Measurements from ENCODE around the gene RFX4. TPM values are rescaled to one million over a fixed set of nuclear protein-coding genes. Genes with fewer than 3 reads are reported as not detected.

RFX4 gene
- total and polyA plus RNA-seq, 9 of the 15 experiments (the other 6 are each of a cell fraction or from before 2014, with no cell fraction given): not detected

DNA sequence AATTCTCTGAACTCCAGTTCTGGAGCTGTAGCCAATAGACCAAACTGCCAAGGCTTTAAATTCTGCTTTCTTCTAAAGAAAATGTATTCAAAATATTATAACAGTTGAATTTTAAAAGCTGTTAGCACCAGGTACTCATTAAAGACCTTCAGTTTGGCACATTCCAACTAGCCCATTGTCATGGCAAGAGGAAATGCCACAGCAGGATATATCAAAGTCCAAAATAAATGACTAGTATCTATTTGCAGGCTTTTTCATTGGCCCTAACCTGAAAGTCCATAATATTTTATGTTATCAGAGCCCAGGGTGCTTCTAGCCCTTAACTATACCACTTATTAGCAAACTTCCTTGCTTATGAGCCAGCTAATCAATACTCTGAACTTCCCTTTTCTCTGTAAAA is 188.6 kb downstream of the RFX4 start (continued):
- TF ChIP-seq, protein P1, sequence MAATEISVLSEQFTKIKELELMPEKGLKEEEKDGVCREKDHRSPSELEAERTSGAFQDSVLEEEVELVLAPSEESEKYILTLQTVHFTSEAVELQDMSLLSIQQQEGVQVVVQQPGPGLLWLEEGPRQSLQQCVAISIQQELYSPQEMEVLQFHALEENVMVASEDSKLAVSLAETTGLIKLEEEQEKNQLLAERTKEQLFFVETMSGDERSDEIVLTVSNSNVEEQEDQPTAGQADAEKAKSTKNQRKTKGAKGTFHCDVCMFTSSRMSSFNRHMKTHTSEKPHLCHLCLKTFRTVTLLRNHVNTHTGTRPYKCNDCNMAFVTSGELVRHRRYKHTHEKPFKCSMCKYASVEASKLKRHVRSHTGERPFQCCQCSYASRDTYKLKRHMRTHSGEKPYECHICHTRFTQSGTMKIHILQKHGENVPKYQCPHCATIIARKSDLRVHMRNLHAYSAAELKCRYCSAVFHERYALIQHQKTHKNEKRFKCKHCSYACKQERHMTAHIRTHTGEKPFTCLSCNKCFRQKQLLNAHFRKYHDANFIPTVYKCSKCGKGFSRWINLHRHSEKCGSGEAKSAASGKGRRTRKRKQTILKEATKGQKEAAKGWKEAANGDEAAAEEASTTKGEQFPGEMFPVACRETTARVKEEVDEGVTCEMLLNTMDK (IDR thresholded peaks at IDR 0.05; ENCODE audit: borderline replicate concordance, insufficient read depth, low read depth, low read length, poor library complexity, severe bottlenecking): no peak
- TF ChIP-seq TFAM (CRISPR knock-in tag; conservative IDR thresholded peaks at IDR 0.05) (no peak), RB1 (IDR thresholded peaks at IDR 0.05; ENCODE audit: low read depth) (no peak)
- TF ChIP-seq, protein P2, sequence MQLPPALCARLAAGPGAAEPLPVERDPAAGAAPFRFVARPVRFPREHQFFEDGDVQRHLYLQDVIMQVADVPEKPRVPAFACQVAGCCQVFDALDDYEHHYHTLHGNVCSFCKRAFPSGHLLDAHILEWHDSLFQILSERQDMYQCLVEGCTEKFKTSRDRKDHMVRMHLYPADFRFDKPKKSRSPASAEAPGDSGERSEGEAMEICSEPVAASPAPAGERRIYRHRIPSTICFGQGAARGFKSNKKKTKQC (CRISPR knock-in tag; IDR thresholded peaks at IDR 0.05): no peak

DNA sequence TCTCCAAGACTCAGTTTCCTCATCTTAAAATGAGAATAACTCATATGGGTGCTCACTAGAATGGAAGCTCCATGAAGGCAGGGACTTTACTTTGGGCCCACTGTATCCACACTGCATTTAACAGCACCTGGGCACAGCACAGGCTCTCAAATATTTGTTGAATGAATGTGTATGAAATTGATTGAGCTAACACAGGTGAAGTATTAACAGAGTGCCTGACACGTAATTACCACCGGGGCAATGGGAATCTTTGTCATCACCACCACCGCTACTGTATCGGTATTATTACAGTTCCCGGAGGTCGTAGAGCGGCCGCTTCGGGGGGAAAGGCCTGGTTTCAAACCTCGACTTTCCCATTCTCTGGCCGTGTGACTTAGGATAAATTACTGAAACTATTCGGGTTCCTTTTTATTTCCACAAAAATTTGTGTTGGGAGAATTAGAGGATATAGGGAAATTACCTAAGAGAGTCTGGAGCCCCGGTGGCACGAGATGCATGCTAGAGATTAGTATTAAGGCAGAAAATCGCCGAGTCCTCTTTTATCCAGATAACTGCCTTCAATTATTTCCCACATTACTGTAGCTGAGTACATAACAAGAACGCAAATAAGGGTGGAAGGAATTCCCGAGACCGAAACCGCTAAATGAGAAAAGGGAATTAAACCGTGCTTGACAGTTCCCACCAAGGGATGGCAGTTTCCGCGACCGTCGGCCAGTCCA is 190.6 kb downstream of the RFX4 start:
- ChIA-PET POLR2A (interaction anchor here (0.9 to 1.1 kb wide), 2 partner anchors 11 to 17 kb away, joined by 3 read pairs; no protein-coding TSS in a partner anchor), CTCF (ENCODE audit: low intra/inter-chr PET ratio) (no interaction called here)
- Histone ChIP-seq H3K9me3 (replicated peaks; ENCODE audit: control insufficient read depth, insufficient read depth, low read depth, low read length) (peaks cover 7% of the 10 kb centered on the region), H3K9me1 (ENCODE audit: control insufficient read depth, insufficient read depth, low read length) (no peaks in the 10 kb centered on the region), H3K4me2 (ENCODE audit: insufficient read depth, low read length) (peak overlapping the region; percentile 94), H3K79me2 (ENCODE audit: control insufficient read depth, insufficient read depth, low read length) (peaks cover 32% of the 10 kb centered on the region), H3K4me3 (peak overlapping the region; percentile 66), H4K20me1 (replicated peaks; ENCODE audit: control insufficient read depth, insufficient read depth, low read length) (no peaks in the 10 kb centered on the region), H3K9ac (ENCODE audit: insufficient read depth in 1 of 2, low read depth in 2 of 2, low read length in 2 of 2) (peak overlapping the region; percentile 91 to 92), H3K4me1 (replicated peaks in 1 of 2; ENCODE audit: control insufficient read depth in 2 of 2, insufficient read depth in 2 of 2, low read length in 2 of 2) (peaks cover 13 to 19% of the 10 kb centered on the region in 2 experiments; a peak in 4 of 5 replicates), H3K36me3 (ENCODE audit: control insufficient read depth, insufficient read depth, low read length) (no peaks in the 10 kb centered on the region), H3K27ac (ENCODE audit: extremely low read depth, low read depth, low read length) (peak overlapping the region; percentile 96), H2AFZ (ENCODE audit: low read depth, low read length) (peak overlapping the region; percentile 98), H3K27me3 (ENCODE audit: control insufficient read depth in 2 of 2, insufficient read depth in 2 of 2, low read length in 2 of 2) (no peaks in the 10 kb centered on the region)
- no peak for ATAC-seq
- intact Hi-C loops (cut with micrococcal nuclease): loop anchor here (2.0 kb wide), 1 partner anchor 67 kb away; no protein-coding TSS in a partner anchor
- BruUV-seq (replicated peaks): TSS peak; percentile 97
- 42% methylated on average over 25 of the region's 25 CpGs for WGBS (ENCODE audit: insufficient coverage, low coverage, missing lambda C conversion rate)
- peak in 1 of 4 experiments; percentile 11 for DNase-seq (ENCODE audit: extremely low read depth in 1 of 4, low spot score in 3 of 4)
- no peak for FAIRE-seq
- in situ Hi-C loops (cut with MboI): no loop called here
- TF ChIP-seq TCF3 (CRISPR knock-in tag; IDR thresholded peaks at IDR 0.05): no peak
- TF ChIP-seq, protein P3, sequence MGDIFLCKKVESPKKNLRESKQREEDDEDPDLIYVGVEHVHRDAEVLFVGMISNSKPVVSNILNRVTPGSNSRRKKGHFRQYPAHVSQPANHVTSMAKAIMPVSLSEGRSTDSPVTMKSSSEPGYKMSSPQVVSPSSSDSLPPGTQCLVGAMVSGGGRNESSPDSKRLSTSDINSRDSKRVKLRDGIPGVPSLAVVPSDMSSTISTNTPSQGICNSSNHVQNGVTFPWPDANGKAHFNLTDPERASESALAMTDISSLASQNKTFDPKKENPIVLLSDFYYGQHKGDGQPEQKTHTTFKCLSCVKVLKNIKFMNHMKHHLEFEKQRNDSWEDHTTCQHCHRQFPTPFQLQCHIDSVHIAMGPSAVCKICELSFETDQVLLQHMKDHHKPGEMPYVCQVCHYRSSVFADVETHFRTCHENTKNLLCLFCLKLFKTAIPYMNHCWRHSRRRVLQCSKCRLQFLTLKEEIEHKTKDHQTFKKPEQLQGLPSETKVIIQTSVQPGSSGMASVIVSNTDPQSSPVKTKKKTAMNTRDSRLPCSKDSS (IDR thresholded peaks at IDR 0.05; ENCODE audit: low read depth, partially characterized antibody): peak; percentile 13
- TF ChIP-seq FOXA3 (CRISPR knock-in tag; conservative IDR thresholded peaks at IDR 0.05 in 1 of 2, IDR thresholded peaks at IDR 0.05 in 1 of 2): 0 out of 4 replicates have a peak, but pooled peaks of 1 of the 2 experiments have one; percentile 29
- peak; percentile 40 for TF ChIP-seq CHD1 (IDR thresholded peaks at IDR 0.05; ENCODE audit: low read length)
- TF ChIP-seq RBFOX2 (IDR thresholded peaks at IDR 0.05; ENCODE audit: low read depth, low read length): no peak
- no peak for TF ChIP-seq CHCHD3 (CRISPR knock-in tag; IDR thresholded peaks at IDR 0.05)
- TF ChIP-seq, protein P4, sequence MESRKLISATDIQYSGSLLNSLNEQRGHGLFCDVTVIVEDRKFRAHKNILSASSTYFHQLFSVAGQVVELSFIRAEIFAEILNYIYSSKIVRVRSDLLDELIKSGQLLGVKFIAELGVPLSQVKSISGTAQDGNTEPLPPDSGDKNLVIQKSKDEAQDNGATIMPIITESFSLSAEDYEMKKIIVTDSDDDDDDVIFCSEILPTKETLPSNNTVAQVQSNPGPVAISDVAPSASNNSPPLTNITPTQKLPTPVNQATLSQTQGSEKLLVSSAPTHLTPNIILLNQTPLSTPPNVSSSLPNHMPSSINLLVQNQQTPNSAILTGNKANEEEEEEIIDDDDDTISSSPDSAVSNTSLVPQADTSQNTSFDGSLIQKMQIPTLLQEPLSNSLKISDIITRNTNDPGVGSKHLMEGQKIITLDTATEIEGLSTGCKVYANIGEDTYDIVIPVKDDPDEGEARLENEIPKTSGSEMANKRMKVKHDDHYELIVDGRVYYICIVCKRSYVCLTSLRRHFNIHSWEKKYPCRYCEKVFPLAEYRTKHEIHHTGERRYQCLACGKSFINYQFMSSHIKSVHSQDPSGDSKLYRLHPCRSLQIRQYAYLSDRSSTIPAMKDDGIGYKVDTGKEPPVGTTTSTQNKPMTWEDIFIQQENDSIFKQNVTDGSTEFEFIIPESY (CRISPR knock-in tag; IDR thresholded peaks at IDR 0.05): peak; percentile 95
- TF ChIP-seq GTF2F1 (IDR thresholded peaks at IDR 0.05; ENCODE audit: low read depth, low read length): 0 out of 2 replicates have a peak, but pooled peaks have one; percentile 13
